Fibroblast of skin of right quadriceps (primary cell): ENCODE measurements around the gene SEH1L.
"Not testable (repeated sequence)": the region's sequence is repeated elsewhere in the genome, so short reads cannot be mapped to it uniquely, and the experiment has no call there.

Experiments used
- DNase-seq: peaks from one replicate; pipeline ENCODE4 v3.0.0-alpha.2; 2013

The SEH1L gene

DNA sequence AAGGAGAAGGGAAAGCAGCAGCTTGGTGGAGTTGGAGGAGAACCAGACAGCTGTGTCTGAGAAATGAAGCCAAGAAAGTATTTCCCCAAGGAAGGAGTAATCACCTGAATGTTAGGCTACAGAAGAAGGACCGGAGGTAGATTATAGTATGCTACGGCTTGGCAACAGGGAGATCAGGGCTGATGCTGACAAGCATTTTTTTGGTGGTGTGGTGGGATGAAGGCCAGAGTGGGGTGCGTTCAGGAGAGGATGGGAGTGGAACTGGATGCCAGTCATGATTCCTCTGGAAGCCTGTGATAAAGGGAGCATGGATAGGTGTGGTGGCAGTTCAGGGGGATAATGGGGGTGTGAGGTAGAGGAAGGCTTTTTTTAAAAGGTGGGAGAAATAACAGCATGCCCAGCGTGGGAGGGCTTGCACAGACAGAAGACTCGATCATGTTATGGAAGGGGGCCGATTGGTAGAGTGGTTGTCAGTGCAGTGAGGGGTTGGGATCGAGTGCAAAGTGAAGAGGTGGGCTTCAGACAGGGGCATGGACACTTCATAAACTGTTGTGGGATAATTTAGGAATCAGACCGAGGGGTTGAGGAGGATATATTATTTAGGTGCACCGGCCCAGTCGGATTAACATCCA is 49.0 kb downstream of the SEH1L start:
- no peak for DNase-seq

DNA sequence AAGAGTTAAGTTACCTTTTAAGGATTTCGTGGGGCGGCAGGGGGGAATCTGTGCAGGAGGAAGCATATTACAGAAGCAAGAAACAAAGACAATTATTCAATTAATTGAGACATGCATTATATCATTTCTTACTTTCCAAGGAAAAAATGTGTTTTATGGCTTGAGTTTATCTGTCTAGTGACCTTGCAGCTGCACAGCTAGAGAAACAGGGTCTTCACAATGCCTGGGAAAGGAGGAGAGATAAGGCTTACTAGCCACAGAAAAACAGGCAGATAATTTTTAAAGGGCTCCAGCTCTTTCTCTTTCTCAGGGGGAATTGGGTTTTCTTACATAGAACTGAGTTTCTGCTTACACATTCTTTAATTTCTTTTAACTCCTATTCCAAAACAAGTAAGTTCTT is 49.5 kb downstream of the SEH1L start:
- not testable (repeated sequence) for DNase-seq

- no peak for DNase-seq
Observed at GRCh38 chr18:12998332-12999060, 50.7 kb downstream of the SEH1L start.

- DNase-seq, result peak; percentile 63
Observed at GRCh38 chr18:13003466-13003896, 55.7 kb downstream of the SEH1L start.

DNA sequence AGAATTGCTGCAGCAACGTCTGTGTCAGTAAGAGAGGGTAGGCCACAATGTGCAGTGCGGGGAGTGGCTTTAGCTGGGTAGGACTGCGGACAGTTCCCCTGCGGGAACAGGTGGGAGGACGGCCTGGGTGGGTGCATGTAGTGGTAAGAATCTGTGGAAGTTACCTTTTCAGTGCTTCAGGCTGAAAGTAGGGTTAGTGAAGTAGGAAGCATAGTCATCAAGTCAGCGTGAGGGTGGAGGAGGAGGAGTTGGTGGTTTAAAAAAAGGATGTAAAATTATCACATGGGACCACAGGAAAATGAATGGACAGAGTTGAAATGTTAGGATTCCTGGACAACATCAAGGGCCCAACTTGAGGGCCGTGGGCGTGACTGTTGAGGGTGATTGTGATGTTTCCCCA is 56.6 kb downstream of the SEH1L start:
- no peak for DNase-seq

GRCh38 chr18:13005289-13005688 is 57.5 kb downstream of the SEH1L start:
- DNase-seq, result no peak

DNA sequence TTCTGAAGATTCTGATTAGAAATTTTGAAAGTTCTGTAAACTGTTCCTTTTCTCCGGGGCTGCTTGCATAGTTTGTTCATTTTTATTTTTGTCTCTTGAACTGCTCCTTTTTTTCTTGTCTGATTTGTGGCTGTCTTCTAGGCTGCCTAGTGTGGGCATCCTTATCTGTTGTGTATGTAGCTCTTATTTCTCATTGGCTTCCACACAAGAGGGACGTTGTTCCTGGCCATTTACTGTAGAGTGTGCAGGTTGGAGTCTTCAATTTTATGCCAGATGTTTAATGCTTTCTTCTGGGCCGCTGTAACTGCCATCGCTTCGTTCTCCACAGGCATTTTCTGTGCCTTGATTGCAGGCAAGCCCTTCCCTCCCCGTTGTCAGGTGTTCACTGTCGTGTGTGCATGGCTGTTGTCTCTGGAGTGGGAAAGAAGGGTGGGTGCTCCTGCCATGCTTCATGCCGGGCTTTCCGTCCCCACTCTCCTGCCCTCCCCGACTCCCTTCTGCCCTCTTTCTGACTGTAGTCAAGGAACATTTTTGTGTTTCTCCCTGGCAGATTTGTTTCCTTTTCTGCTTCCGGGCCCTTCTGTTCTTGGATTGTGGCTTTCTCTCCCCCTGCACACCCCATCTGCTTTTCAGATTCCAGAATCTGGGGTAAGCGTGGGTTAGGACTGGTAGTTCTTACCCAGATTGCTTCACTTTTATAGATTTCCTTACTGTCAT is 58.9 kb downstream of the SEH1L start:
- DNase-seq, result peak; percentile 10

- no peak for DNase-seq
Observed at GRCh38 chr18:13007248-13007560, 59.4 kb downstream of the SEH1L start.

DNA sequence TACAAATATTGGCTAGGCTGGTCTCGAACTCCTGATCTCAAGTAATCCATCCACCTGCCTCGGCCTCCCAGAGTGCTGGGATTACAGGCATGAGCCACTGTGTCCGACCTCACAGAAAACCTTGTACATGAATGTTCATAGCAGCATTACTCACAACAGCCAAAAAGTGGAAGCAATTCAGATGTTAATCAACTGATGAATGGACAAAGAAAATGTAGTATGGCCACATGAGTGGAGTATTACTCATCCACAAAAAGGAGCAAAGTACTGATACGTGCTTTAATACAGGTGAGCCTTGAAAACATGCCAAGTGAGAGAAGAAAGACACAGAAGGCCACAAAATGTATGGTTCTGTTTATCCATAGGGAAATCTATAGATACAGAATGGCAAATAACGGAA is 63.9 kb downstream of the SEH1L start:
- DNase-seq, result no peak

- no peak for DNase-seq
Observed at GRCh38 chr18:13014232-13014631, 66.4 kb downstream of the SEH1L start.

DNA sequence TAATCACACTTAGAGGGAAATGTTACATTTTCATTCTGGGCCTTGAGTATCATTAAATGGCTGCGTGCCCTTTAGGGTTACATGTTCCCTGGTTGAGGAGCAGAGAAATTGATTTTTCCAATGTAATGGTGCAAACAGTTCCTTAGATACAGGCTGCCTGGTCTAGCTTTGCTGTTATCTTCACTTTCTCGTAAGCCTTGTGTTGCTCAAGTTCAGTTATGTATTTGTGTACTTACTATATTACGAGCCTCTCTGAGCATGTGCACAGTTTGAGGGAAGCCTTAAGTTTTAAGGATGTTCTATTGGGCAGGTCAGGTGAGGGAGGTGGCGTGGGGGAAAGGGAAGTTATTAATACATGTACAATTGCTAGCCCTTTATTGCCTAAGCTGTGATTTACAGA is 67.0 kb downstream of the SEH1L start:
- DNase-seq, result no peak

DNA sequence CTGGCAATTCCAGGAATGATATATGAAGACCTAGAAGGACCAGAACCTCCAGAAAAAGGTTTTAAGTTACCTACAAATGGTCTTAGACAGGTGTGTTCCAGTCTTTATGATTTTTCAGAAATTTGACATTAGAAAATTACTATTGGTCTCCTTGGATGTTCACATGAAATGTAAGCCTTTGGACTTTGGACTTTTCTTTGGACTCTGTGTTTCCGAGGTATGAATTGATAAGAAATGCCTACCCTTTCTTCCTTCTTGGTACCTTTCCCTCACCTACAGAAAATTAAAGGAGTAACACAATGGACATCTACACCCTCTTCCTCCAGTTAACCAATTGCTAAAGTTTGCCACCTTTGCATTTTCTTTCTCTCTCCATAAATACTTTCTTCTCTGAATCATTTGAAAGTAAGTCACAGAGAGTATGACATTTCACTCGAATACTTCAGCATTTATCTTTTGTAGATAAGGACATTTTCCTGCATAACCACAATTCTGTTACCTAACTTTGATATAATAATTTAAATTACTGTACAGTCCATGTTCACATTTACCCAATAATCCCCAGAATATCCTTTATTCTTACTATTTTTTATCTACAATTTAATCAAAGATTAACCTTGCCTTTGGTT is 69.5 kb downstream of the SEH1L start:
- DNase-seq, result no peak

- no peak for DNase-seq
Observed at GRCh38 chr18:13018374-13018773, 70.6 kb downstream of the SEH1L start.

GRCh38 chr18:13019301-13019700 is 71.5 kb downstream of the SEH1L start:
- DNase-seq, result no peak

- no peak for DNase-seq
Observed at GRCh38 chr18:13022644-13023043, 74.8 kb downstream of the SEH1L start.

DNA sequence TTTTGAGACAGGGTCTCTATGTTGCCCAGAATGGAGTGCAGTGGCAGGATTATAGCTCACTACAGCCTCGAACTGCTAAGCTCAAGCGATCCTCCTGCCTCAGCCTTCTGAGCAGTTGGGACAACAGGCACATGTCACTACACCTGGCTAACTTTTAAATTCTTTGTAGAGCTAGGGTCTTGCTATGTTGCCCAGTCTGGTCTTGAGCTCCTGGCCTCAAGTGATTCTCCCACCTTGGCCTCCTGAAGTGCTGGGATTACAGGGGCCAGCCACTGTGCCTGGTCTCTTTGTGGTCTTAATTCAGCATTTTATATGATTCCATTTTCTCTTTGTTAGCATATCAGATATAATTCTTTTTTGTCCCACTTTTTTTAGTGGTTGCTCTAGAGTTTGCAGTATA is 77.4 kb downstream of the SEH1L start:
- DNase-seq, result no peak

DNA sequence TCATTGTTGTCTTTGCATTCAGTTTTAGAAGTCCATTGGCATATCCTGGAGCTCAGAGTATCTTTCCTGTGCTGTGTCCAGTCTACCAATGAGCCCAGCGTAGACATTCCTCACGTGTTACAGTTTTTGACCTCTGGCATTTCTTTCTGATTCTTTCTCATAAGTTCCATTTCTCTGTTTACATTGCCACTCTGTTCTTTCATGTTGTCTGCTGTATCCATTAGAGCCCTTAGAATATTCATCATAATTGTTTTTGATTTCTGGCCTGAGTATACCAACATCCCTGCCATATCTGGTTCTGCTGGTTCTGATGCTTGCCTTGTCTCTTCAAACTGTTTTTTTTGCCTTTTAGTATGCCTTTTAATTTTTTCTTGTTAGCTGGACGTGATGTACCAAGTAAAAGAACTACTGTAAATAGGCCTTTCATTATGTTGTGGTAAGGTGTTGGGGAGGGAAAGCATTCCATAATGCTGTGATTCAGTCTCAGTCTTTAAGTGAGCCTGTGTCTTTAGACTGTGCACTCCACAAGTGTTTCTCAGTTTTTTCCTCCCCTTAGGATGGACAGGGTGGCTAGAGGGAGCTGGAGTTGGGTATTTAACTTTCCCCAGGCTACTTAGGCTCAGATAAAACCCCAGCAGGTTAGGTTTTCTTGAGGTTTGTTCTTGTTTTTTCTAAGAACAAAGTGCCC is 78.9 kb downstream of the SEH1L start:
- no peak for DNase-seq

DNA sequence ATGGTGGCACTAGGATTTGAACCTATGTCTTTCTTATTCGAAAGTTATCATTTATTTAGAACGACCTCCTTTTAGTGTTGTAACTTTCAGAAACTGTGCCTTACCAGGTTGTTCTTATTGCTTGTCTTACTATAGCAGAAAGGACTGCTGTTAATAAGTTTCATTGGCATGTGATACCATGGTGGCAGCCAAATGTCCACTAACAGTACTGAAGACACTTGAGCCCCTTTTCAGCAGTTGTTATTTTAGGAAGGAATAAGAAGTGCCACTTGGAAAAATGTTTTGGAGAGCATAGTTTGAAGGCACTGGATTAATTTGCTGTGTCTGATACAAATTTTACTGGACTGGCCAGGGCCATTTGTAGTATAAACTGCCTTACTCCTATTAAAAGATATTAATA is 81.1 kb downstream of the SEH1L start:
- DNase-seq, result no peak

DNA sequence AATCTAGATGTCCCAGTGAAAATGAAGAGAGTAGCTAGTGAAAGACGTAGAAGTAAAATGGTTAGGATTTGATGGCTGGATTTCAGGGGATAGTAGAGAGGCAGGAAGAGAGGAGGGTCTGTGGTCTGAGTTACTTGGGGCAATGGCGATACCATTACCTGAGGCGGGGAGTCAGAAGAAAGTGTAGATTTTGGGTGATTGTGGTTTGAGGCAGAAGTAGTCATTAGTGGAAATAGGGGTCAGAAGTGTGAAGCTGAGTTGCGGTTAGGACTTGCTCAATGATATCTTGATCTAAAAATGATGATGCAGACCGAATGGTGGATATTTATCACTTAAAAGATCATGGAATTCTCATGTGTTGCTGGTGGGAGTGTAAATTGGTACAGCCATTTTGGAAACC is 84.4 kb downstream of the SEH1L start:
- DNase-seq, result no peak

- peak; percentile 36 for DNase-seq
Observed at GRCh38 chr18:13035249-13035914, 87.6 kb downstream of the SEH1L start.

DNA sequence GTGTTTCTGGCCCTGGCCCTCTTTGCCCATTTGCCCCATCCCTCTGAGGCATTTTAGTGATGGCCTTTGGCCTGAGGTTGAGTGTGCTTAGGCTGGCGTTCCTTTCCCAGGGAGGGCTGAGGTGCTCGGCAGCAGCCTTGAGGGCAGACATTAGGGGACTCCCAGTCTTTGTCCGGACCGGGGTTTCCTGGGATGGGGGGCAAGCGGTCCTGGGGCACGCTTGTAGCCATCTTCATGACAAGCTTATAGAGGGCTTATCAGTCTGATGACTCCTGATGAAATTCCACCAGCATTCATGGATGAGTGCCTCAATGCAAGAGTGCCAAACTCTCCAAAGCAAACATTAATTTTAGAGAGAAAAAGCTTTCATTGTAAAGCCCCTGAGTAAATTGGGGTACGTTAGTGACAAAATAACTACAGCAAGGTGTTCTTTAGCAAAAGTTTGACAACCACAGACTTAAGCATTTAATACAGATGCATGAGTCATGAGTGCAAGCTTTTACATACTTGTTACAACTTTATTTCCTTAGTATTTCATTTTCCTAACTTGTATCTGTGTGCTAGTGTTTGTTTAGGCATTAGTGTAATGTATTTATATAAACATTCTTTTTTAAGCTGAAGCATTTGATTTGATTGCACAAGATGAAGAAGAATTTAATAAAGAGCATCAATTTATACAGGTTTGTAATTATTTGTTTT is 89.0 kb downstream of the SEH1L start:
- peak; percentile 11 for DNase-seq
